Measurements from ENCODE around the gene ABCA13.

GRCh38 chr7:48360574-48360973 lies 189.3 kb downstream of the ABCA13 start:
- TF ChIP-seq EZH2 (IDR thresholded peaks at IDR 0.05; ENCODE audit: insufficient read depth, poor library complexity, severe bottlenecking) = no peak
- TF ChIP-seq EZH2phosphoT487 (IDR thresholded peaks at IDR 0.05; ENCODE audit: insufficient read depth, low read depth) = no peak

Measured in GM23248 (cell line).